Endothelial cell of umbilical vein (primary cell): ENCODE measurements around the gene ZFYVE9.

Experiments used
- EZH2 ChIP-seq: IDR thresholded peaks from 2 replicates; pipeline ENCODE4 v1.6.1; 2012; ENCODE audit warnings: borderline replicate concordance, low read depth, mild to moderate bottlenecking, moderate library complexity, low read length, inconsistent platforms; ENCODE audit not compliant: severe bottlenecking
- POLR2A ChIP-seq: IDR thresholded peaks from 2 replicates; pipeline ENCODE4 v1.6.1; 2012; ENCODE audit warnings: low read depth, mild to moderate bottlenecking, control low read depth, low read length
- TF ChIP-seq, protein P1 (sequence below), 2 donors: IDR thresholded peaks; 1 replicate in 1 of 2; 2 replicates in 1 of 2; pipeline ENCODE4 v1.5.1; 2011; ENCODE audit warnings: low read length in 2 of 2, mild to moderate bottlenecking in 2 of 2, moderate library complexity in 2 of 2, control low read depth in 1 of 2, inconsistent platforms in 1 of 2, low read depth in 1 of 2; ENCODE audit not compliant: insufficient read depth in 1 of 2; ENCODE audit errors: extremely low read depth in 1 of 2

DNA sequence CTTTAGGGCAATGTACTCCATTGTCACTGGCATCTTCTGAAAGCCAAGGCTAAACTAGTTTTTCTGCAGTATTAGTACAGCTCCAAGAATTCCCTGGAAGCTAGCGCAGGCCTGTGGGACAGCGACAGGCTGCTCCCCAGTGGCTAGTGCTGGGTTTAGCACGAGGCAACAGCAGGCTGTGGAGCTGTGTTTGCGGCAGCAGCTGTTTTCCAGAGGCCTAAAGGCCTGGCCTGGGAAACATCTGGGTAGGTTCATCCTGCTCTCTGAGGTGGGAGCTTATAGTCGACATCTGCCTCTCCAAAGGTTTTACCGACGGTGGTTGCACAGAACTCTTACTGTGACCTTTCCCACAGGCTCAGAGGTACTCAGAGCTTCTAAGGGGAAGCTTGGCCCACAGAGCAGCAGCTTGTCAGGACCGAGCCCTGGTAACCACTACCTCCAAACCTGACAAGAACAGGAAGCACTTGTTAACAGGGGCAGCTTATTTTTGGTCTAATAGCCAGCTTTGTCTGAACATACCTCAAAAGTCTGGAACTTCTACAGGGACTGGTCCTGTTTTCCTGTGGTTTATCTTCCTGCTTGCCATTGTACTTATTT is 206.9 kb downstream of the ZFYVE9 start:
- TF ChIP-seq, protein P1, sequence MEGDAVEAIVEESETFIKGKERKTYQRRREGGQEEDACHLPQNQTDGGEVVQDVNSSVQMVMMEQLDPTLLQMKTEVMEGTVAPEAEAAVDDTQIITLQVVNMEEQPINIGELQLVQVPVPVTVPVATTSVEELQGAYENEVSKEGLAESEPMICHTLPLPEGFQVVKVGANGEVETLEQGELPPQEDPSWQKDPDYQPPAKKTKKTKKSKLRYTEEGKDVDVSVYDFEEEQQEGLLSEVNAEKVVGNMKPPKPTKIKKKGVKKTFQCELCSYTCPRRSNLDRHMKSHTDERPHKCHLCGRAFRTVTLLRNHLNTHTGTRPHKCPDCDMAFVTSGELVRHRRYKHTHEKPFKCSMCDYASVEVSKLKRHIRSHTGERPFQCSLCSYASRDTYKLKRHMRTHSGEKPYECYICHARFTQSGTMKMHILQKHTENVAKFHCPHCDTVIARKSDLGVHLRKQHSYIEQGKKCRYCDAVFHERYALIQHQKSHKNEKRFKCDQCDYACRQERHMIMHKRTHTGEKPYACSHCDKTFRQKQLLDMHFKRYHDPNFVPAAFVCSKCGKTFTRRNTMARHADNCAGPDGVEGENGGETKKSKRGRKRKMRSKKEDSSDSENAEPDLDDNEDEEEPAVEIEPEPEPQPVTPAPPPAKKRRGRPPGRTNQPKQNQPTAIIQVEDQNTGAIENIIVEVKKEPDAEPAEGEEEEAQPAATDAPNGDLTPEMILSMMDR (IDR thresholded peaks at IDR 0.05; ENCODE audit: extremely low read depth in 1 of 2, insufficient read depth in 1 of 2, low read depth in 1 of 2, low read length in 2 of 2) = peak; percentile 17 to 37
- TF ChIP-seq POLR2A (peak; percentile 60), EZH2 (no peak)
